Measurements from ENCODE around the gene PRCC. TPM values are rescaled to one million over a fixed set of nuclear protein-coding genes. Genes with fewer than 3 reads are reported as not detected.
A peak's percentile ranks its signal among the peaks of the same experiment; 100 is the strongest.

PRCC gene
- polyA plus RNA-seq, 1 donor (not counting 4 experiments of a cell fraction or from before 2014, with no cell fraction given), result 40.4 TPM

GRCh38 chr1:156749419-156750118, 17.8 kb upstream of the PRCC start:
- H4K20me1 ChIP-seq (ENCODE audit: control insufficient read depth, extremely low read depth, insufficient read depth, low read length), result no peaks in the 10 kb centered on the region
- H3K27ac ChIP-seq (ENCODE audit: control insufficient read depth, insufficient read depth, low read length), result peak overlapping the region; percentile 98
- TF ChIP-seq EZH2 (IDR thresholded peaks at IDR 0.05; ENCODE audit: low read length) (no peak), CTCF (optimal IDR thresholded peaks at IDR 0.05 in 1 of 3, IDR thresholded peaks at IDR 0.05 in 1 of 3, conservative IDR thresholded peaks at IDR 0.05 in 1 of 3; ENCODE audit: extremely low read depth in 1 of 3, insufficient read depth in 2 of 3, low read length in 3 of 3) (no peak)
- no peaks in the 10 kb centered on the region for H3K9me1 ChIP-seq (ENCODE audit: control insufficient read depth, extremely low read depth, insufficient read depth, low read length)
- peak overlapping the region; percentile 88 to 99 (median 97) for H3K4me3 ChIP-seq (ENCODE audit: control insufficient read depth in 2 of 3, extremely low read depth in 1 of 3, insufficient read depth in 2 of 3, low read depth in 1 of 3, low read length in 3 of 3)
- DNase-seq (ENCODE audit: low read depth, low spot score), result no peak
- no peak for FAIRE-seq
- H3K36me3 ChIP-seq (ENCODE audit: control insufficient read depth in 2 of 2, extremely low read depth in 1 of 2, insufficient read depth in 2 of 2, low read length in 2 of 2), result peaks cover 12 to 28% of the 10 kb centered on the region in 2 experiments
- peaks cover 46% of the 10 kb centered on the region for H3K4me1 ChIP-seq (ENCODE audit: control insufficient read depth, extremely low read depth, insufficient read depth, low read length)
- H3K4me2 ChIP-seq (ENCODE audit: control insufficient read depth, extremely low read depth, insufficient read depth, low read depth, low read length), result peak overlapping the region; percentile 100
- peak overlapping the region; percentile 100 for H3K9ac ChIP-seq (ENCODE audit: control insufficient read depth, extremely low read depth, insufficient read depth, low read length)
- dilution Hi-C loops (cut with MboI; ENCODE audit: extremely low pct_ligation_motif_present, low sequenced_read_pairs), result no loop called here
- no peak overlapping the region for H2AFZ ChIP-seq (ENCODE audit: control insufficient read depth, low read length)
- H3K9me3 ChIP-seq (ENCODE audit: control insufficient read depth, low read depth, low read length), result no peaks in the 10 kb centered on the region
- H3K27me3 ChIP-seq (ENCODE audit: control insufficient read depth, extremely low read depth, insufficient read depth, low read length), result no peaks in the 10 kb centered on the region
- H3K79me2 ChIP-seq (ENCODE audit: control insufficient read depth, insufficient read depth, low read length), result peaks cover 78% of the 10 kb centered on the region

- no peaks in the 10 kb centered on the region for H4K20me1 ChIP-seq (ENCODE audit: control insufficient read depth, extremely low read depth, insufficient read depth, low read length)
- no peak for FAIRE-seq
- peak overlapping the region; percentile 98 for H3K27ac ChIP-seq (ENCODE audit: control insufficient read depth, insufficient read depth, low read length)
- no peaks in the 10 kb centered on the region for H3K27me3 ChIP-seq (ENCODE audit: control insufficient read depth, extremely low read depth, insufficient read depth, low read length)
- H3K36me3 ChIP-seq (ENCODE audit: control insufficient read depth in 2 of 2, extremely low read depth in 1 of 2, insufficient read depth in 2 of 2, low read length in 2 of 2), result peaks cover 8 to 21% of the 10 kb centered on the region in 2 experiments
- TF ChIP-seq CTCF (optimal IDR thresholded peaks at IDR 0.05 in 1 of 3, IDR thresholded peaks at IDR 0.05 in 1 of 3, conservative IDR thresholded peaks at IDR 0.05 in 1 of 3; ENCODE audit: extremely low read depth in 1 of 3, insufficient read depth in 2 of 3, low read length in 3 of 3) (no peak), EZH2 (IDR thresholded peaks at IDR 0.05; ENCODE audit: low read length) (no peak)
- no peaks in the 10 kb centered on the region for H3K9me1 ChIP-seq (ENCODE audit: control insufficient read depth, extremely low read depth, insufficient read depth, low read length)
- peak overlapping the region; percentile 100 for H3K9ac ChIP-seq (ENCODE audit: control insufficient read depth, extremely low read depth, insufficient read depth, low read length)
- H2AFZ ChIP-seq (ENCODE audit: control insufficient read depth, low read length), result no peak overlapping the region
- H3K9me3 ChIP-seq (ENCODE audit: control insufficient read depth, low read depth, low read length), result no peaks in the 10 kb centered on the region
- peaks cover 46% of the 10 kb centered on the region for H3K4me1 ChIP-seq (ENCODE audit: control insufficient read depth, extremely low read depth, insufficient read depth, low read length)
- H3K4me2 ChIP-seq (ENCODE audit: control insufficient read depth, extremely low read depth, insufficient read depth, low read depth, low read length), result peak overlapping the region; percentile 100
- dilution Hi-C loops (cut with MboI; ENCODE audit: extremely low pct_ligation_motif_present, low sequenced_read_pairs), result no loop called here
- DNase-seq (ENCODE audit: low read depth, low spot score), result peak; percentile 81
- H3K79me2 ChIP-seq (ENCODE audit: control insufficient read depth, insufficient read depth, low read length), result peaks cover 71% of the 10 kb centered on the region
- peak overlapping the region; percentile 88 to 99 (median 97) for H3K4me3 ChIP-seq (ENCODE audit: control insufficient read depth in 2 of 3, extremely low read depth in 1 of 3, insufficient read depth in 2 of 3, low read depth in 1 of 3, low read length in 3 of 3)
Measured at GRCh38 chr1:156750191-156750672, 17.1 kb upstream of the PRCC start.

Measured in keratinocyte (primary cell).